Measurements from ENCODE around the gene DRAM1.
A peak's percentile ranks its signal among the peaks of the same experiment; 100 is the strongest.
"Not testable (repeated sequence)": the region's sequence is repeated elsewhere in the genome, so short reads cannot be mapped to it uniquely, and the experiment has no call there.

DRAM1 gene

DNA sequence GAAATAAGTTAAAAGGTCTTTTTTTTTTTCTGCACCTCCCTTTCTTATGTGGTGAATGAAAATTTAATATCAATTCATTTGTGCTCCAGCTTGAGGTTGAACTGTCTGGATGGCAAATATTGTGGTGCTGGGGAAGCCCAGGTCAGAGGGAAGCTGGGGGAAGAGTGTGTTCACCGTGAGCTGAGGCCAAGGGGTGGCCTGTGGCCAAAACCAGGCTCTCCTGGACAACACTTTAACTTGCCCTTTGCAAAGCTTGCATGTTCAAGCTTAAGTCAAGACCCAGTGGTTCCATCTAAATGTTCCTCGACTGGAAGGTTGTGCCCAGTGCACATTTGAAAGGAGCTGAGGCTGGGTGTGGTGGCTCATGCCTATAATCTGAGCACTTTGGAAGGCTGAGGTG, 28.8 kb downstream of the DRAM1 start:
- DNase-seq (ENCODE audit: low read depth in 2 of 2): no peak

DNA sequence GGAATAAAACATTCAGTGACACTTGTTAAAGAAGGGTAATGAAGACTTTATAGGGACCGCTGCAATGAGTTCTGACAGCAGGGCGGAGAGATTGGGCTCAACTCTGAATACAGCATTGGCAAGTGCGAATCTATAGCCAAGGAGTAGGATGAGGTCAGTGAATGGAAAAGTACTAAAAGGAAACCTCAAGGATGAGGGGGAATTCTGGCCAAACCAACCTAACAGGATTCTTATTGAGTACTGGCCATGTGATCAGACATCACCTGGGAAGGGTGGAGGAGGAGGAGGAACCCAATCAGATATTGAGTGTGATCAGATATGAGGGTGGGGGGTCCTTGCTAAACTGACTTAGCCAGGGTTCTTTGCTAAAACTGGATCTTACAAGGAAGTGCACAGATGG, 31.0 kb downstream of the DRAM1 start:
- no peak for DNase-seq (ENCODE audit: low read depth in 2 of 2)

DNA sequence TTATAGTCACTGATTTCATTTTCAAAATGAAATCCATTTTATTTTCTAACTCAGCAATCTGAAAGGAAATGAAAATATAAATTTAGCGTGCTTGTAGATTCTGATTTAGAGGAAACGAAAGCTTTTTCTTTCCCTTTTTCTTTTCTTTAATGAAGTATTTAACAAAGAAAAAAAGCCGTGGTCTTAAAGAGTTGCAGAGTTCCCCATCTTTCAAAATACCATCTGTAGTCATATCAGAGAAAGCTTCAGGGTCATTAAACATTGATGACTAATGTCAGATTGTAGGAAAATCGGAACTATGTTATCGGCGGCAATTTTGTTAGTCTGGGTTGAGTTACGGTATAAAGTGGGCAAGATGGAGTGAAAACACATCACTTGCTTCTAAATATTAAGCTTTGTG, 32.3 kb downstream of the DRAM1 start:
- DNase-seq (ENCODE audit: low read depth in 2 of 2): no peak

DNA sequence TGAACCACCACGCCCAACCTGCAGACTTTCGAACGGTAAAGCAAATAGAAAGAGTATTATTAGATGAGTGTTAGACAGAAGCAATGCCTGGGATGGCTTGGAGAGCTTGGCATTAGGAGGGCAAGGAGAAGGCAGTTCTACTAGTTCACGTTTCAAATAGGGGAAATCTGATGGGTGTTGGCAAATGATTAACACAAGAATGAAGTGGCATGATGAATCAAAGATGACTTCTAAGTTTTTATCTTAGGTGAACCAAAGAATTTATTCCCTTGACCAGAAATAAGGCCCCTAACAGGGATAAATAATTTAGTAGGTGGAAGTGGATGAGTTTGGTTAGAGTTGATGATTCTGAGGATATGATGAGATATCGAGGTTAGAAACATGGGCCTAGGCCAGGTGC, 38.5 kb downstream of the DRAM1 start:
- DNase-seq (ENCODE audit: low read depth in 2 of 2): no peak

DNA sequence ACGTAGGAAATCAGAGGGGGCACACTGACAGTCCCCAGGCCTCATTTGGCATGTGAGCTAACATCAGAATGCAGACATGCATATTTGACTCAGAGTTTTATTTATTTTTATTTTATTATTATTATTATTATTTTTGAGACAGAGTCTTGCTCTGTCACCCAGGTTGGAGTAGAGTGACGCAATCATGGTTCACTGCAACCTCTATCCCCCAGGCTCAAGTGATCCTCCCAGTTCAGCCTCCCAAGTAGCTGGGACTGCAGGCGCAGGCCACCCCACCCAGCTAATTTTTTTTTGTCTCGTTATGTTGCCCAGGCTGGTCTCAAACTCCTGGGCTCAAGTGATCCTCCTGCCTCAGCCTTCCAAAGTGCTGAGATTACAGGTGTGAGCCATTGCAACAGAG, 41.4 kb downstream of the DRAM1 start:
- DNase-seq (ENCODE audit: low read depth in 2 of 2): not testable (repeated sequence)

DNA sequence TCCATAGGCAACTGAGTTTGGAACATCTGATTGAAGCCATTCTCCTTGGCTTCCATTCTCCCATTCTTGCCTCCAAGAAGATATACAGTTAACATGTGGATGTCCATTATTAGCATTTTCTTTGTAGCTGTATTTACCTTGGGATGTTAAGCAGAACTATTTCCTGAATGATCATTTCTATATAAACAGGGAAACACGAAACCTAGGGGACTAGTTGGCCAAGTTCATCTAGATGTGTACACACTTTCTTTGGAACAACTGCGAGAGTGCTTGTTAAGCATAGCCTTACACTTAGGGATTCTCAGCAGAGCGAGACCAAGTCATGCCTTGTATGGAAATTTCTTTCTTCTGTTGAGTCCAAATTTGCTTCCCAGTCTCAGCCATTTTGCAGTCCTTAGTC, 42.1 kb downstream of the DRAM1 start:
- no peak for DNase-seq (ENCODE audit: low read depth in 2 of 2)

DNA sequence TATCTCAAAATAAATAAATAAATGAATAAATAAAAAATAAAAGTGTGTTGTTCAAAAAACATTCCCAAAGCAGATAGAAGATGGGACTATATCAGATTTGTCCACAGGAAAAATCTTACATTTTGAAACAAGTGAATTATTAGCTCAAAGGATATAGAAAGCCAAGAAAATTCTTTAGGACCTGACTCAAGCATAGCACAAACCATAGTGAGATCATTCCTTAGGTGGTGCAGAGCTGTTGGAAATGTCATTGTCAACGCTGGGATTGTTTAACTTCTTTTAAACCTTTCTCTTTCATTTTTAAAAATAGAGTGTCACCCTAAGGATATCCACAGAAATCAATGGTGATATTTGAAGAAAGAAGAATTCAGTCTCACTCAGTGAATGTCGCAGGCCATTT, 43.5 kb downstream of the DRAM1 start:
- DNase-seq (ENCODE audit: low read depth in 2 of 2): no peak

DNA sequence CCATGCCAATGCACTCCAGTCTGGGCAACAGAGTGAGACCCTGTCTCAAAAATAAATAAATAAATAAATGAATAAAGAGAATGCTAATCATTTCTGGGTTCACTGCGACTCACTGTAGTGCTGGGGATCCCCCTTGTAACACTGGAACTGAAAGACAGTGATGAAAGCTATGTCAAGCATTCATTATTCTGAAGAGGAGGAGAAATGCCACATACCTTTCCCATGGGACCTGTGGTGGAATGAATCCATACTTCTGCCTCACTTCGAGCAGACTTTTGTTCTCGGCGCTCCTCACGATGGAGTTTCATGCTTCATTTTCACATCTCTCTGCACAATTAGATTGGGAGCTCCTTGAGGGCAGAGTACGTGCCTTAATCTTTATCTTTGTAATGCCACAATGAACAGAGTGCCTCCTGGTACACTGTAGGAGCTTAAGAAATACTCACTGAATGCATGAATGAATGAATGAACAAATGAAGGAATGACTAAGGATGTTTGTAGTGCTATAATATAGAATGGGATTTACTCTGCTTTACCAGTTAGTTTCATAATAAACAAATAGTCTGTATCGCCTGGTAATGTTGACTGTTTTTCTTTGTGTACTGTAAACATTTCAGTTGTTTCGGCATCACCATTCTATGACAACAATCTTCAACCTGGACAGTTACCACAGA, 45.8 kb downstream of the DRAM1 start:
- no peak for DNase-seq (ENCODE audit: low read depth in 2 of 2)

DNA sequence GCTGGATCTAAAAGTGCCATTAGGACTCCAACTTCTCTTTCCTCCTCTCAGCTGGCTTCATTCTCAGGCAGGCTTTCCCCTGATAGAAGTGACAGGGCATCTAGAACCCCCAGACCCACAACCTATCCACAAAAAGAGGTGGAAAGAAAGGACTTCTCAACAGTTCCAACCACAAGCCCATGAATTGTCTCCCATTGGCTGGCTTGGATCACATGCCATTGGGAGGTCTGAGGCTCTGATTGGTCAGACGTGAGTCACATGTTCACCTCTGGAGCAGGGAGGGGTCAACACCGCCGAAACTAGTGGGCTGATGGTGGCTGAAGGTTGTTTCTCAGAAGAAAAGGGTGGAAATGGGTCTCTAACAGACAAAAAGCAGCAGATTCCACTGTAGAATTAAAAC, 47.2 kb downstream of the DRAM1 start:
- no peak for DNase-seq (ENCODE audit: low read depth in 2 of 2)

DNA sequence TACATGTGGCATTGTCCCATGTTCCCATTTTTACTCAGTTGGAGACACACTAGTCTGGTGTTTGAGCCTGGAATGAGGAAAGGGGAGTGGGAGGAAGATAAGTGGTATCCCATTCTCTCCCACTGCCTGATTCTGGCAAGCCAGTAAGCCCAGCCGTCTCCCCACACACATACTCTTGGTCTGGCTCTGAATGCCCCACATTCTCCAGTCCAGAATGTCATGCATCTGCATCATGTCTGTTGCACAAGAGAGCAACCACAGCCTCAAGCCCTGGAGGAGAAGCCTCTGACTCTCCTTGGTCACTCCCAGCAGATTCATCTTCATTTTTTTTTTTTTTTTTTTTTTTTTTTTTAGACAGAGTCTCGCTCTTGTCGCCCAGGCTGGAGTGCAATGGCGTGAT, 48.0 kb downstream of the DRAM1 start:
- DNase-seq (ENCODE audit: low read depth in 2 of 2): peak; percentile 92 to 93

DNA sequence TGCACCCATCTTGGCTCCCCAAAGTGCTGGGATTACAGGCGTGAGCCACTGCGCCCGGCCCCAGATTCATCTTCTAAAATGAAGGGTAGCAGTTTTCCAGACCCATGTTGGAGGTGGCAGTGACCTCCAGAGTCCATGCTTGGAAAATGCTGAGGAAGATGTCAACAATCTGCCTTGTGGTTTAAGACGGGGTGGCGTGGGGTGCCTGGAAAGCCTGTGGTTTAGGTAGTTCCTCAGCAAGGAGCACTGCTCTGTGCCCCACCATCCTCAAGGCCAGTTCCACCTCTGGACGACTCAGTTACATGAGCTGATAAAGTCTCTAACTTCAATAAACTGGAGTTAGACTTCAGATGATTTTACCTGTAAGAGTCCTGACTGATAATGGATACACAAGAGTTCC, 48.6 kb downstream of the DRAM1 start:
- DNase-seq (ENCODE audit: low read depth in 2 of 2): no peak

DNA sequence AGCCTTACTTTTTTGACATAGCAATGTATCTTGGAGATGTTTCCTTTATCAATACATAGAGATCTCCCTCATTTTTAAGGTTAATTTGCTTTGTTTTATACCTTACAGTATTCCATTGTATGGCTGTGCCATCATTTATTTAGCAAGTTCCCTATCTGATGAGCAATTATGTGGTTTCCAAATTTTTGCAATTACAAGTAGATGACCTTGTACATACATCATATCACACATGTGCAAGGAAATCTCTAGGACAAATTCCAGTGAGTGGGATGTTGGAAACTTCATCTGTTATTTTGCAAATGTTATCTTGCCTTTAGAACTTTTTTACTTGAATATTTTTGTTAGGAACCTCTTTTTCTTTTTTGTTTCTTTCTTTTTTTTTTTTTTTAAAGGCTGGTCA, 49.7 kb downstream of the DRAM1 start:
- peak in 1 of 2 experiments; percentile 27 for DNase-seq (ENCODE audit: low read depth in 2 of 2)

DNA sequence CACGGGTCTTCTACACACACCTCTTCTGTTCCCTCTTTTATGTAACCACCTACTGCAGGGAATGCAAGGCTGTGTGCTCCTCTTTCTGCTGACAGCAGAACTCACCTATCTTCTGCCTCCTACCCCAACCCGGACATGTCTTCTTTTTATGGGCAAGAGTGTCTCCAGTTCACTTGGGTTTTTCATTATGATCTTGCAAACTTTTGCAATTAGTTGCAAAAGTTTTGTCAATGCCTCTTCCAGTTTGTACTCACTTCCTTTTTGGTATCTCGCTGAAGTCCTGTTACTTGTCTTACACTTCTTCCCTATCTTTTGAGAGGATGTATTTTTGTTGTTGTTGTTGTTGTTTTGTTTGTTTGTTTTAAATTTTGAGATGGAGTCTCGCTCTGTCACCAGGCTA, 50.6 kb downstream of the DRAM1 start:
- no peak for DNase-seq (ENCODE audit: low read depth in 2 of 2)

DNA sequence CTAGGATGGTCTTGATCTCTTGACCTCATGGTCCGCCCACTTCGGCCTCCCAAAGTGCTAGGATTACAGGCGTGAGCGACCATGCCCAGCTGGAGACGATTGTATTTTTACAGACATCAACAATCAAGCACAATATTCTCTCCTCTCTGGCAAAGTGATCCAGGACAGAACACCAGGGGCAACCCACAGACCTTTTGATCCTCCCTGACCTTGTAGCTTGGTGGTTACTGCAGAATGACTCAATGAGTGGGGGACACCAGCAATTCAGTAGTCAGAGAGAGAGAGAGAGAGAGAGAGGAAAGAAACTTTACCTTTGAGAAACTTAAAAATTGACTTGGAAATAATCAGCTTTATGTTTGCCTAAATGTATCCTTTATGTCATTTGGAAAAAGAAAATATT, 51.2 kb downstream of the DRAM1 start:
- DNase-seq (ENCODE audit: low read depth in 2 of 2): no peak

DNA sequence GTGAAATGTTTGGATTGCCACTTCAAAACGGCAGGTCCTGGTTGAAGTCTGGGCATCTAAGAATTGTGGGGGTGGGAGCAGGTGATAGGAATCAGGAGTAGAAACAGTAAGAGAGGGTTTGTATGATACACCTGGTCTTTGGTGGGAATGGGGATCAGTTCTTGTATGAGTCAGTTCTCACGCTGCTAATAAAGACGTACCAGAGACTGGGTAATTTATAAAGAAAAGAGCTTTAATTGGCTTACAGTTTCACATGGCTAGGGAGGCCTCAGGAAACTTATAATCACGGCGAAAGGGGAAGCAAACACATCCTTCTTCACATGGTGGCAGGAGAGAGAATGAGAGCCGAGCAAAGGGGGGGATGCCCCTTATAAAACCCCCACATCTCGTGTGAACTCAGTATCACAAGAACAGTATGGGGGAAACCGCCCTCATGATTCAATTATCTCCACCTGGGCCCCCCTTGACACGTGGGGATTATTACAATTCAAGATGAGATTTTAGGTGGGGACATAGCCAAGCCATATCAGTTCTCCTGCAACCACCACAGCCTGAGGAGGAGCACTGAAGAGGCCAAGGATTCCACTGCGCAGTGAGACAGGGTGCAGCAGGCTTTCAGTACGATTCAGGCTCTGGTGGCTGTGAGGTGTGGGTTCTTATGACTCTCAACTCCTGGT, 52.1 kb downstream of the DRAM1 start:
- no peak for DNase-seq (ENCODE audit: low read depth in 2 of 2)

DNA sequence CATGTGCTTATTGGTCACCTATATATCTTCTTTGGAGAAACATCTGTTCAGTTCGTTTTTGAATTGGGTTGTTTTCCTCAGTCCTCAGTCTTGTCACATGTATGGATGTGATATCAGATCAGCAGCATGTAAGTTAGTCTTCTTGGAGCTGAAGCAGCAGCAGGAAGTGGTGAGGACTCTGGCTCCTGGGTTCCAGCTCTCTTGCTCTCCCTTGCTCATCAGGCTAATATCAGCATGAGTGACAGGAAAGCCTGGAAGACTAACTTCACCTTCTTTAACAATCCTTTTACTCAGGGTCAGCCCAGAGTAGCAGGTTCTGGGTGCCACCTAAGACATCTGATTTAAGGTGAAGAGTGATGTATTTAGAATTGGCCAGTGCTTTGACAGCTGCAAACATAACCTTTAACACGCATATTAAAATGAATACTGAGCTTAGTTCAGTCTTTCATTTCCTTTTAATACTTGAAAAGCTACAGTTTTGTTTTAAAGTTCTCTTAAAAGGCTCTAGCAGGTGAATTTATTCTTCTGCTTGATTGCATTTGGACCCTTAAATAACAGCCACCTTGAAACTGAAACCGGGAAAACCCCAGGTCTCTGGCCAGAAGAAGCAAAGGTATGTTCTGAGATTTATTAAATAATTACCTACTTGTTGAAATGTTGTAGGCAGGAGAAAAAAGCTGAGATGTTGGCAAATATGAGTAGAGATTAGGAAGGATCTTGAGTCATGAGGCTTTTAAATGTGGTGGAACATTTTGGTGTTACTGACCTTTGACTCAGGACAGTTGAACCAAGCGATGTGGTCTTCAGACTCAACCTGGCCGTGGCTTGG, 54.3 kb downstream of the DRAM1 start:
- DNase-seq (ENCODE audit: low read depth in 2 of 2): no peak

DNA sequence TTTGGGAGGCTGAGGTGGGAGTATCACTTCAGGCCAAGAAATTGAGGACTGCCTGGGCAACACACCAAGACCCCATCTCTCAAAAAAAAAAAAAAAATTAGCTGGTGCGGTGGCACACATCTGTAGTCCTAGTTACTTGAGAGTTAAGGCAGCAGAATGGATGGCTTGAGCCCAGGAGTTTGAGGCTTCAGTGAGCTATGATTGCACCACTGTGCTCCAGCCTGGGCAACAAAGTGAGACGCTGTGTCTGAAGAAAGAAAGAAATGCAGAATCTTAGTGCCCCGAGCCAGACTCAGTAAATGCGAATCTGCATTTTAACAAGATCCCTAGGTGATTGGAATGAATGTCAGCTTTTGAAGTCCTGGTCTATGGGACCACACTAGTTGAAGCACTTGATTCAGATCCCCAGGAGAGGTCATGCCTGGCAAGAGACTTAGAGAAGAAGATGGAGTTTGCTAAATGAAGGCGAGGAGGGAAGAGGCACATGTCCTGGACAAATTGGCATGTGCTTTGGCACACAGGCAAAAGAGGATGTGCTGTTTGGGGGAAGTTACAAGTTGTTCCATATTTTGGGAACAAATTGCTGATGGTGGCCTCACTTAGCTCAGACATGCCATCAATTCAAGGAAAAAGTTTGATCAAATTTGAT, 56.6 kb downstream of the DRAM1 start:
- no peak for DNase-seq (ENCODE audit: low read depth in 2 of 2)

DNA sequence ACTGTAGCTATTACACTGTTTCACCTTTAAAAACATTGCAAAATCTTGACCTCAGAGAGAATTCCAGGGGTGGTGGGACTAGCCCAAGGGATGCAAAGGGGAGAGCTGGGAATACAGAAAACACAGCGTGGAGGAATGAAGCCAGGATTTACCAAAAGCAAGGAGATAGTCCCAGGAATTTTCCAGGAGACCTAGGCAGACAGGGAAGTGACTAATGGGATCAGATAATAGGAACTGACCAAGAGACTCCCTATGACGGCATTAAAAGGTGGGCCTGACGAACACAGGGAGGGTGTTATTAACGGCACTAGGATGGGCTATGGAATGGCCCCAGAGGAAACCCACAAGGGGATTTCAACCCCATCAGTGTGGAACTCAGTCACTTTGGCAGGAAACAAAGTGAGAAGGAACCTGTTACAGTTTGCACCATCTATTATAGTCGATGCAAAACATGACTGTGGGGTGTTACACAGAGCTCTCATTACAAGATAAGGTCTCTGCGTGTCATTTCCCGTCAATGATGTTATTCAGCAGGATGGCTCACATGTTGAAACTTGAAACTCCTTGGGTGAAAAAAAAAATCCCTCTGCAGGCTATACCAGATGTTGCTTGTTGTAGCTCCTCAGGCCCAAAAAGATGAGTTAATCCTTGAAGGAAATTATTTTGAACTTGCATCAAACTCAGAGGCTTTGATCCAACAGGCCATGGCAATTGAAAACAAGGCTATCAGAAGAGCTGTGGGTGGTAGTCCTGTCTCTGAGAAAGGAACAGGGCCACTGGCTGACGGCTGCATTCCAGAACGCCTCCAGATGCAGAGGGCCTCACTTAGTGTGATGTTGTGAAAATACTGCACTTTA, 58.7 kb downstream of the DRAM1 start:
- peak; percentile 94 to 95 for DNase-seq (ENCODE audit: low read depth in 2 of 2)

DNA sequence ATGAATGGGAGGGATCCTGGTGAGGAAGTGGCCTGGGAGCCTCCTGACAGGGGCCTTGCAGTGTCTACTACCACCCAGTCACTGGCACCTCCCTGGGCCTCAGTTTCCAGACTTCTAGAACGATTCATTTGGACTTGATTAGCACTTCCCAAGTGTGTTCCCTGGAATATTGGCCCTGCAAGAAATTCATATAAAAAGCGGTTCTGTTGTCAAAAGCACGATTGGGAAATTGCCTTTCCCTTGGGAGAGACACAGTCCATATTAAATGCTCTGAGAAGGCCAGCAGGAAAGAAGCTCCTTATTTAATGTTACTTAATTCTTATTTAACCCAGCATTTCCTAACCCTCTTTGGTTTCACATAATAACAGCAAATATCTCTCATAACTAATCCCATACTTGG, 61.9 kb downstream of the DRAM1 start:
- no peak for DNase-seq (ENCODE audit: low read depth in 2 of 2)

DNA sequence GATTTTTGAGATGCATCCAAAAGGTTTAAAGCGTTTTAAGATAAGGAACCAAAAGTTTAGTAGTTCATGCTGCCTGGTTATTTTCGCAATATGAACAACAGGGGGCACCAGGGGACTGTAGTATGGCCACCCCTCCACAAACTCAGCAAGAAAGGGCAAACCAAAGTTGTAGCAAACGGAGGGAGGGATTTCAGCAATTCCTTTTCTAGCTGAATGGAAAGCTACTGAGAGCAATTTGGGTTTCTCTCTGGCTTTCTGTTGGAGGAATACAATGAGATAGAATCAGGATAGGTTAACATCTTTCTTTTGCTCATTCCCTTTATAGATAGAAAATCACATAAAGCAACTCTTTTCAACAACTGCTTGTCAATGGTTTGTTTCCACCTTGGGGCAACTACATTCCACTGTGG, 62.5 kb downstream of the DRAM1 start:
- peak; percentile 57 to 58 for DNase-seq (ENCODE audit: low read depth in 2 of 2)

DNA sequence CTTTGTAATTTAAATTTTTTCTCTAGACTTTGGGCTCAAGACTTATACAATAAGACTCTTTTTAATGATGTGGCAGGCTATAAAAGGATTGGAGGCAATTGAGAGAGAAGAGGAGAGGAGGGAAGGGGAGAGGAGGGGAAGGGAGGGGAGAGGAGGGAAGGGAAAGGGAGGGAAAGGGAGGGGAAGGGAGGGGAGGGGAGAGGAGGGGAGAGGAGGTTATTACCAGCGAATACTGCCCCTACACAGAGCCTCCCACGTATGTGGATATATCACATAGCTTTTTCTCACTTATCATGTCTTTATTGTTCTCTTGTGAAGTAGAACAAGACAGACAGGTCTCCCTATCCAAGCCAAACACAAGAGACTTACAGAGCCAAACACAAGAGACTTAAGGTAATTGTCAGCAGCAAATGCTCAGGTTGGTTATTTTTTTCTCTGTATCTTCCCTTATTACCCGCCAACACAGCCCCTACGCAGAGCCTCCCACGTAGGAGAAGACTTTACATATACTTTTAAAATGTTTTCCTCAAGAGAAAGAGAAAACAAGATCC, 63.1 kb downstream of the DRAM1 start:
- DNase-seq (ENCODE audit: low read depth in 2 of 2): no peak

Measured in fibroblast of skin of left quadriceps (primary cell).